OCI-LY3 (cell line): ENCODE data around the gene HIVEP3.

ENCODE experiments used
- H2AFZ ChIP-seq: fragments of 200-600, 300-600 bp; shearing (Covaris generic); 2 replicates; pipeline ENCODE4 v1.6.0; 2014; ENCODE audit warnings: antibody characterized with exemption, low read depth, low read length
- H3K27ac ChIP-seq: fragments of 200-600, 300-600 bp; sonication (generic); 2 replicates; pipeline ENCODE4 v1.5.1; 2014; ENCODE audit warnings: mild to moderate bottlenecking, low read length, moderate library complexity, mixed read lengths
- H3K27me3 ChIP-seq: fragments of 200-600, 300-600 bp; sonication (generic); 2 replicates; pipeline ENCODE4 v1.6.1; 2014; ENCODE audit warnings: low read depth, low read length, mixed read lengths
- H3K36me3 ChIP-seq: fragments of 200-600, 300-600 bp; sonication (generic); replicated peaks from 2 replicates; pipeline ENCODE3; 2014; ENCODE audit warnings: low read depth, low read length, mixed read lengths
- H3K4me1 ChIP-seq: fragments of 300-600, 200-600 bp; sonication (generic); 2 replicates; pipeline ENCODE4 v1.6.1; 2014; ENCODE audit warnings: low read length, mixed read lengths
- H3K4me2 ChIP-seq: fragments of 200-600, 300-600 bp; sonication (generic); 2 replicates; pipeline ENCODE4 v1.6.1; 2014; ENCODE audit warnings: low read length, mixed read lengths
- H3K4me3 ChIP-seq: fragments of 300-600, 200-600 bp; sonication (generic); 2 replicates; pipeline ENCODE4 v1.5.1; 2014; ENCODE audit warnings: antibody characterized with exemption, mild to moderate bottlenecking, low read length, moderate library complexity
- H3K79me2 ChIP-seq: fragments of 300-600, 200-600 bp; shearing (Covaris generic); 2 replicates; pipeline ENCODE4 v1.6.1; 2014; ENCODE audit warnings: mild to moderate bottlenecking, low read length, mixed read lengths
- H3K9ac ChIP-seq: fragments of 300-600, 200-600 bp; shearing (Covaris generic); 2 replicates; pipeline ENCODE4 v1.6.0; 2014; ENCODE audit warnings: mild to moderate bottlenecking, low read length, moderate library complexity
- H3K9me3 ChIP-seq: fragments of 200-600, 300-600 bp; shearing (Covaris generic); 2 replicates; pipeline ENCODE4 v1.6.1; 2014; ENCODE audit warnings: low read length, mixed read lengths; ENCODE audit not compliant: insufficient read depth
- H4K20me1 ChIP-seq: fragments of 200-600, 300-600 bp; sonication (generic); 2 replicates; pipeline ENCODE4 v1.6.1; 2016; ENCODE audit warnings: low read length, mixed read lengths; ENCODE audit not compliant: insufficient read depth
- CTCF ChIP-seq: fragments of 200-600, 300-600 bp; sonication (generic); IDR thresholded peaks from 2 replicates; pipeline ENCODE4 v1.5.1; 2014; ENCODE audit warnings: antibody characterized with exemption, low read length, low read depth
- EZH2phosphoT487 ChIP-seq: fragments of 200-600 bp; shearing (Covaris generic); IDR thresholded peaks from 2 replicates; pipeline ENCODE4 v1.6.1; 2018; ENCODE audit warnings: antibody characterized with exemption, mixed run types, low read depth

The HIVEP3 gene

GRCh38 chr1:41728403-41729202 lies 190.1 kb downstream of the HIVEP3 start:
- Histone ChIP-seq H3K9me3 (no peaks in the 10 kb centered on the region), H3K79me2 (peaks cover 34% of the 10 kb centered on the region), H3K9ac (peak overlapping the region; percentile 97), H3K4me1 (peaks cover 94% of the 10 kb centered on the region), H3K36me3 (peaks cover 8% of the 10 kb centered on the region), H2AFZ (no peak overlapping the region), H3K4me3 (peak overlapping the region; percentile 48), H3K27me3 (no peaks in the 10 kb centered on the region), H3K4me2 (peak overlapping the region; percentile 82), H3K27ac (peak overlapping the region; percentile 100), H4K20me1 (no peaks in the 10 kb centered on the region)
- TF ChIP-seq EZH2phosphoT487 (no peak), CTCF (no peak)

GRCh38 chr1:41727749-41728115 lies 191.0 kb downstream of the HIVEP3 start:
- Histone ChIP-seq H3K27ac (peak overlapping the region; percentile 100), H3K79me2 (peaks cover 38% of the 10 kb centered on the region), H3K27me3 (no peaks in the 10 kb centered on the region), H3K4me2 (peak overlapping the region; percentile 82), H2AFZ (no peak overlapping the region), H3K9me3 (no peaks in the 10 kb centered on the region), H4K20me1 (no peaks in the 10 kb centered on the region), H3K4me3 (peak overlapping the region; percentile 48), H3K9ac (peak overlapping the region; percentile 97), H3K36me3 (peaks cover 8% of the 10 kb centered on the region), H3K4me1 (peaks cover 95% of the 10 kb centered on the region)
- no peak for TF ChIP-seq CTCF
- TF ChIP-seq EZH2phosphoT487, result no peak

GRCh38 chr1:41726899-41727748 lies 191.6 kb downstream of the HIVEP3 start:
- Histone ChIP-seq H3K79me2 (peaks cover 38% of the 10 kb centered on the region), H3K27me3 (no peaks in the 10 kb centered on the region), H3K36me3 (peaks cover 8% of the 10 kb centered on the region), H3K4me3 (peak overlapping the region; percentile 48), H3K9ac (peak overlapping the region; percentile 97), H3K9me3 (no peaks in the 10 kb centered on the region), H4K20me1 (no peaks in the 10 kb centered on the region), H3K4me1 (peaks cover 95% of the 10 kb centered on the region), H2AFZ (no peak overlapping the region), H3K4me2 (peak overlapping the region; percentile 82), H3K27ac (peak overlapping the region; percentile 100)
- TF ChIP-seq EZH2phosphoT487, result no peak
- peak; percentile 62 for TF ChIP-seq CTCF

DNA sequence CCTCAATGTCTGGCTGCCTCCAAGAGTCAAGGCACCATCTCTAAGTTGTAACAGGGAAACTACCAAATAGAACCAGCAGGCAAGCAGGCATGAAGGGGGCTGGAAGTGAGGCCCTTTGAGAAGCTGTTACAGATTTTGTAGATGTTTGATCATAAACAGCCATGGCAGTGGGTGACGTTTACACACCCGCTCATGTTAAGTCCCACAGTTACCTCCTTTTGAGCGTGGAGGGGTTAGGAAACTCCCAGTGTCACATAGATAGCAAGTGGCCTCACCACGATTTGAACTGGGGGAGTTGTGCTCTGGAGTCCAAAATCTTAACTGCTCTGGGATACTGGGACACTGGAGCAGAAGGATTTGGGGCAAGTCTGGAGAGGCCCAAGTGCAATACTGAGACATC lies 192.4 kb downstream of the HIVEP3 start:
- TF ChIP-seq CTCF, result no peak
- no peak for TF ChIP-seq EZH2phosphoT487
- peak overlapping the region; percentile 97 for H3K9ac ChIP-seq
- H3K36me3 ChIP-seq, result peaks cover 2% of the 10 kb centered on the region
- H3K4me2 ChIP-seq, result peak overlapping the region; percentile 82
- H3K9me3 ChIP-seq, result no peaks in the 10 kb centered on the region
- H3K27ac ChIP-seq, result peak overlapping the region; percentile 100
- H3K4me3 ChIP-seq, result peak overlapping the region; percentile 5; the same call in 1 of the 2 replicates
- H3K4me1 ChIP-seq, result peaks cover 97% of the 10 kb centered on the region
- no peaks in the 10 kb centered on the region for H4K20me1 ChIP-seq
- H2AFZ ChIP-seq, result no peak overlapping the region
- peaks cover 42% of the 10 kb centered on the region for H3K79me2 ChIP-seq
- no peaks in the 10 kb centered on the region for H3K27me3 ChIP-seq
